Erythroblast (primary cell): ENCODE data around the gene THSD4.
A peak's percentile ranks its signal among the peaks of the same experiment; 100 is the strongest.

Experiments
- DNase-seq, 2 experiments: peaks; one replicate each; lab custom pipeline; 2025; lab: John Stamatoyannopoulos, UW
- GATA1 ChIP-seq: IDR thresholded peaks from 2 replicates; pipeline ENCODE4 v1.6.1; 2011; ENCODE audit warnings: low read depth, mild to moderate bottlenecking, control low read depth, low read length, moderate library complexity
- POLR2A ChIP-seq: IDR thresholded peaks from 2 replicates; pipeline ENCODE4 v1.6.1; 2011; ENCODE audit warnings: mild to moderate bottlenecking, low read length

THSD4 gene

DNA sequence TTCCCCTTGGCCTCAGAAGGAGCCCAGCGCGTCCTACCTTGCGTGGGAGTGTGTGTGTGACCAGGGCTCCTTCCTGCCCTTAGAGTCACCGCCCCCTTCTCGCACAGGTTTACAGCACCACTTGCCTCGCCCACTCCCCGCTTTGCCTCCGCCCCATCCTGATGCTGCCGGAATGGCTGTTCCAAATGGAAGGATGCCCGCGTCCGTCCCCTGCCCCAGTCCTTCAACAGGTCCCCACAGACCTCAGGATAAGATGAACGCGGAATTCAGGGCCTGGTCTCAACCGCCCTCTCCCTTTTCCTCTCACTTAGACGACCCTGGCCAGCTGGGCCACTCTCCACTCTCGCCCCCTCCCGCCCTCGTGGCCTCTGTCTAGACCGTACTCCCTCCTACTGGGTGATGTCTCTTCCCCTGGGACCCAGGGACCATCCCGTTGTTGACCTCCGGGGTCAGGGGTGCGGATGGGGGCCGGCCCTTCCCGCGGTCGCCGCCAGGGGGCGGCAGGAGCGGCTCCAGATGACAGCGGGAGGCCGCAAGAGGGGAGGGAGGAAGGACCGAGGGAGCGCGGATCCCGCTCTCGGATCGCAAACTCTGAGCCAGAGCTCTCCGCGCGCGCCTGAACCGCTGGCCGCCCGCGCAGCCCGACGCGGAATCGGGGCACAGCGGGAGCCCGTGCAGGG, at the start of gene THSD4:
Gene THSD4 (plus strand): TSS at position 585 of the 680 bp plus-strand sequence.
- TF ChIP-seq GATA1 (no peak), POLR2A (no peak)

DNA sequence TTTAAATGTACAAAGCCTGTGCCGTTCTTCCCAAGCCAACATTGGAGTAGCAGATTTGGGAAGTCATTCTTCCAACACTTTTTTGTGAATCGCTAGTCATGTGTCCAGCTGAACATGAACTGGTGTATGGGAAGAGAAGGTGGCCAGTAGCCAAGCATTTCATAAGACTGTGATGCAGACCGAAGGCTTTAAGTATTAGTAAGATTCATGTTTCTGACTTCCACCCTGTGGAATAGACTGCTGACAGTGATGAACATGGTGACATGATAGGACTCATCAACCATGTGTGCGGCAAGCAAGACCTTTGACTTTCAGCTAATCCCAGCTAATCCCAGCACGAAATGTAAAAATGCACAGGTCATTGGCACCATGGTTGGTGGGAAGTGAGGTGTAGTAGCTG, 48.3 kb upstream of the THSD4 start:
- no peak for TF ChIP-seq POLR2A
- no peak for DNase-seq

More for the DNA sequence above, at the start of gene THSD4:
- peak; percentile 55 to 66 for DNase-seq

DNA sequence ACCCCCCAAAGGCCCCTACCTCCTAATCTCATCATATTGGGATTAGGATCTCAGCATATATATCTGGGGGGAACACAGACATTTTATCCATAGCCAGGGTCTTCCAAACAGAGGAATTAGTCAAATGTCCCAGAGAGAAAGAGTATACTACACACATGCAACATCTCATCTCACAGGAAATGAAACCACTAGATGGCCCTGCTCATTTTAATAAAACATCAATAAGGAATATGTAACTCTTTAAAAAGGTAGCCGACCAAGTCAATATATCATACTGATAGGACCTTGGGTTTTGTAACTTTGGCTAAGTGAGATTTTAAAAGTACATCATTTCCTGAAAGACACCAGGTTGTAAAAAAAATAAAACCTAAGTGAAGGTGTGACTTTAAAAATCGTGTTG, 45.6 kb upstream of the THSD4 start:
- DNase-seq = no peak
- TF ChIP-seq POLR2A (no peak), GATA1 (no peak)

DNA sequence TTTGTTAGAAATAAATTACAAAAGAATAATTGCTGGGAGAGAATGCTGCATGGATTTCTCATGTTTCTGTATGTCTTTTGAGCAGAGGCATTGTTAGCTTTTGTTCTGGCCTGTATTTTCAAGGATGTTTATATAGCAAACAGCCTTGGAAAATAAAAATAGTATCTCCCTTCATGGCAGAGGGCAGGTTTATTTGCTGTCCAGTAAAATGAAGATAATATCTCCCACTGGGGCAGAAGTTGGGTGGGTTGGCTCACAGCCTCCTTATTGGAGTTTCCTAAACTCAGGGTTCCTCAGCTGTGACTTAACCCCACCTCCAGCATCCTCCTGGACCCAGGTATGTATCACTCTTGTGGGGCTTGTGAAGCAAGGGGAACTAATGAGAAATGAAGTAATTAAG, 43.7 kb upstream of the THSD4 start:
- TF ChIP-seq POLR2A (no peak), GATA1 (no peak)

DNA sequence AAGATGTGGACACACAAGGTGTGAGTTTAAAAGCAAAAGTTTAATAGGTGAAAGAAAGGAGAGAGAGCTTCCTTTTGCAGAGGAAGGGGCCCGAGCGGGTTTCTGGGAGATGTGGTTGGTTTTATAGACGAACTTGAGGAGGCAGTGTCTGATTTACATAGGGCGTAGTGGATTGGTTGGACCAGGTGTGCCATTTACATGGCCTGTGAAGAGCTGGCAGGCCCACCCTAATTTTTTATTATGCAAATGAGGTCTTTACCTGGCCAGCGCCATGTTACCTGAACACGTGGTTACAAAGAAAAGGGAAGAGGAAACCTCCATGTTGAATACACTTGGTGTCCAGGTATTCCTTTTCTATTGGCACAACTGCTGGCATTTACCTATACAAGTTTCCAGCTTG, 42.8 kb upstream of the THSD4 start:
- no peak for DNase-seq
- TF ChIP-seq POLR2A = no peak
- TF ChIP-seq GATA1 = no peak

More for the DNA sequence above, 43.7 kb upstream of the THSD4 start:
- DNase-seq = no peak

DNA sequence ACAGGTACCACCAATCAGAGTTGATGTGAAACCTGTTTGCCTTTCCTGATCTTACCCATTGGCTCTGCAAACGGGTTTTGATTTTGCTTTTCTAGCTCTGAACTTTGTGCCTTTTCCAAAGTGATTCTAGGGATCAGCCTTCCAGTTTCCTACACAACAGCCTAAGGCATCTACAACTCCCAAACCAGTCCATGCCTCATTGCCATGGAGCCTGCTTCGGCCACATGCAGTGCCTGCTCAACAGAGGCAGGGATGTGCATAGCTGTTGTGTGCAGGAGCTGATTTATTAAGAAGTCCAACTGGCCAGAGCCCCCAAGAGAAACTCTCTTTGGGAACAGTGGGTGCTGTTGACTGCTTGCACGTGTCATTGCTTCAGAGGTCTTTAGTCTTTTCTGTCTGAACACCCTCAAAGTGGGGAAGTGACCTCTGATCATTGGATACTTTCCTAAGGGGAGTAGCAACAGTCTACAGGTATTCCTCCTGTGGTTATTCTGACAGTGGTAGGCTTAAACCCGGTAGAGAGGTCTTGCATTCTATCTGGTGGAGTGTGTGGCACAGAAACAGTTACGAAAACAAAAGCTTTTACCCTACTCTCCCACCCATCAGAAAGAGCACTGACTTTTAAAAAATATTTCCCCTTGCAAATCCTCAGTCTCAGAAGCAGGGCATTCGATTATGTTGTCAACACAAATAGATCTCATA, 36.6 kb upstream of the THSD4 start:
- TF ChIP-seq GATA1 (no peak), POLR2A (no peak)
- no peak for DNase-seq

DNA sequence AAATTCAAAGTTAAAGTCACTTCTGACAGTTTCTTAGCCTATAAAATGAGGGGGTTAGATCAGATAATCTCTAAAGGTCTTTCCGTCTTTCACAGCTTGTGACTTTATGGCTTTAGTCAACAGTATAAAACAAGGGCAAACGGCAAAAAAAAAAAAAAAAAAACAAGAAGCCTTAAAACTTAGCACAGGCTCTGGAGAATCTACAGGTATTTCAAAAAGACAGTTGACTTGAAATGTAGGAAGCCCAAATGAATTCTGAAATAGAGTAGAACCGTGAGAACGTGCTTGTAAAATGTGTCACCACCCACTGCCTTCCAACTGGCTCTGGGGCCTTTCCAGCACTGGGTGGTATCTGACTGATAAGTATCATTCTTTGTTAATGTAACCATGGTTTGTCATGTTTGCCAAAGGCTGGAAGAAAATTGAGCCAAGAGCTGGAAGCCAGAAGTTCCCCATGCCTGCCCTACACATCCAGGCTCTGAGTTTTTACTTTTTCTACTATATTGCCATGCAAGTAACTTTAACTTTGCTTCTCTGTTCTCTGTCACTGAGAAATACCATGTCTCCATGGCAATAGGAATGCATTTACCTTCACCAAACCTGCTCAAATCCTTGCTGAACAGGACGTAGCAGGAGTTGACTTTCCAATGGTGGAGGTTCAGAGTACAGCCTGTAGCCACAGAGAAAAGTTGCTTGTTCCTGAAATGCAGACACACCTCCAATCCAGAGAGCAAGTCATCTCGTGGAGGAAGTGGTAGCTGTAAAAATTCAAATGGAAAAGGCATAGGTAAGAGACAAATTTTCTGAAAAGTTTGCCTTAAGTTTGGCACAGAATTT, 35.8 kb upstream of the THSD4 start:
- no peak for TF ChIP-seq GATA1
- no peak for TF ChIP-seq POLR2A
- no peak for DNase-seq

DNA sequence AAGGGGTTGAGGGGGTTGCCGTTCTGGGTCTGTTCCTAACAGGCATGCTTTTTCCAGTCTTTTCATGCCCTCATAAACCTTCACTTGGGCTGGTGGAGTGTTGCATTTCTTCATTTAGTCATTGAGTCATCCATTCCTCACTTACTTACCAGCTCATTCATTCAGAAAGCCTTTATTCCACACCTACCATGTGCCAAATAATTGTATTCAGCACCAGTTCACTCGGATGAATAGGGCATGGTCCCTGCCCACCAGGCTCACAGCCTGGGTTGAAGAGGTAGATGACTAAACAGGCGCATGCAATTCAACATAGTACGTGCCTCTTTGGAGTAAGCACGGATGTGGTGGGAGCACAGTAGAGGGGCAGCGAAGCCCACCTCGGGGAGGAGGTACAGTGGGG, 35.1 kb upstream of the THSD4 start:
- TF ChIP-seq GATA1 (no peak), POLR2A (no peak)
- DNase-seq = no peak

DNA sequence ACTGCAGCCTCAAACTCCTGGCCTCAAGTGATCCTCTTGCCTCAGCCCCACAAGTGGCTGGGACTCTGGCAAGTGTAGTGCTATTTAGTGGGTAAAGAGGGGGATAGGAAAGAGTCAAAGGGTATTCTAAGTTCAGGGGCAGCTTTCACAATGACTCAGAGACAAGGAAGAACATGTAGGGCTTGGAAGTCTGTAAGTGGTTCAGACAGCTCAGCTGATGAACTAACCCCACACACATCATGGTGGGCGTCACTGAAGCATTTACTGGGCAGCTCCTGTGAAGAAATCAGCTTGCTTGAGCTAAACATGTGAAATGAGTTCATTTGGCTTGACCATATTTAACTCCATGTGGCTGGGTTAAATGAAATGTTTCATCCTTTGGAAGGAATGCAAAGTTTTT, 34.6 kb upstream of the THSD4 start:
- TF ChIP-seq GATA1 (no peak), POLR2A (no peak)
- no peak for DNase-seq

DNA sequence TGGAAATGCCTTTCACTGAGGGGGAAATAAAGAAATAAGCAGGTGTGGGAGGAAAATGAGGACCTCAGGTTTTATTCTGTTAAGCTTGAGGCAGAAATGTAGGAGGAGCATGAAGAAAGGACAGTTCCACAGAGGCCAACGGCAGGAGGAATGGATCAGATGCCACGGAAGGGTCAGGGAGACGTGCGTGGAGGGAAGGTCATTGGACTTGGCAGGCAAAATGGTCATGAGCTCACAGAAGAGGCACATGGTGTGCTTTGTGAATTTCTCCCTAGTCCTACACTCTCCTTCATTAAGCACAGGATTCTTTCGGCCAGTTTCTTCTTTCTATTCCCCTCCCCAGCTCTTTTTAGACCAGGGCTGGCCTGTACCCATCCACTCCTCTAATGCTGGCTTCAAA, 32.5 kb upstream of the THSD4 start:
- TF ChIP-seq POLR2A (no peak), GATA1 (no peak)
- no peak for DNase-seq

DNA sequence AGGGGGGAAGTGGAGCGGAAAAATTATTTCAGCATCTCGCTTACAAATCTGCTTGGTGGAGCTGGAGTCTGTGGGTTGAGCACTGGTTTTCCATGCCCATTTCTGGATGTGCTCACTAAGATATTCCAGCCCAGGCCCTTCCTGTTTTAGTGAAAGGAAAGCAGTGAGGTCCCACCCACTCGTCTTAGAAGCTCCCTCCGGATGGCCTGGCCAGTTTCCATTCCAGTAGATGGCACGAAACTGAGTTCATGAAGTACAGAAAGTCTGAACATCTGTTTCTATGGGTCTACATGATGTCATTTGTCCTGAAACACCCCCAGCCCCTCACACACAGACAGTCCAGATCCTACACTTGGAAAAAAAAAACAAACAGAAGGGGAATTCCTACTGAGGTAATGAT, 31.9 kb upstream of the THSD4 start:
- DNase-seq = no peak
- TF ChIP-seq POLR2A (no peak), GATA1 (no peak)

DNA sequence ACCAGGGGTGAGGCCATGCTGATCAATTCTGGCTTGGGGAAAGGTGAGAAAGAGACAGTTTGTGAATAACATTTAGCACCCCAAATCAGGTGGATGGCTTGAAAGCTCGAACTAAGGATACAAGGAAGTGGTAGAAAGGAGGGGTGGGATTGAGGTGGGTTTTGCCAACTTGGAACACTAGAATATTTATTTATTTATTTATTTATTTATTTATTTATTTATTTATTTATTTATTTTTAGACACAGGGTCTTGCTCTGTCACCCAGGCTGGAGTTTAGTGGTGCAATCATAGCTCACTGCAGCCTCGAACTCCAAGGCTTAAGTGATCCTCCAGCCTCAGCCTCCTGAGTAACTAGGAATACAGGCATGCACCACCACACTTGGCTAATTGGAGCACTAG, 31.0 kb upstream of the THSD4 start:
- DNase-seq = no peak
- TF ChIP-seq GATA1 (no peak), POLR2A (no peak)

DNA sequence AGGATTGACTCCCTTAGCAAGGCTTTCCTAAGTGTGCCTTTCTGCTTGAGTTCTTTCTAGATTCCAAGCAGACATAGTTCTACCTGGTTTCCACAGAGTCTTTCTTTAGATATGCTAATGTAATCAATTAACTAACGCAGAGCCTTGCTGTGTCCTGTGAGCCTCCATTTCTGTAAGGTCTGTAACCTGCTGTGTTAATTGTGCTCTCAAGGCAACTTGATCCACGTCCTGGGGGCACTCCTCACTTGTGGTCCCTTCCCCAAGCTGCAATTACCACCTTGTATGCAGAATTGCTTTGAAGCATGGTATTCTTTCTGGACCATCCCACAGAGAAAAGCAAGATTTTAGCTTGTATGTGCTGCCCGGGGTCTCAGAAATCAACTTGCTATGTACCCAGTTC, 29.5 kb upstream of the THSD4 start:
- no peak for TF ChIP-seq POLR2A

DNA sequence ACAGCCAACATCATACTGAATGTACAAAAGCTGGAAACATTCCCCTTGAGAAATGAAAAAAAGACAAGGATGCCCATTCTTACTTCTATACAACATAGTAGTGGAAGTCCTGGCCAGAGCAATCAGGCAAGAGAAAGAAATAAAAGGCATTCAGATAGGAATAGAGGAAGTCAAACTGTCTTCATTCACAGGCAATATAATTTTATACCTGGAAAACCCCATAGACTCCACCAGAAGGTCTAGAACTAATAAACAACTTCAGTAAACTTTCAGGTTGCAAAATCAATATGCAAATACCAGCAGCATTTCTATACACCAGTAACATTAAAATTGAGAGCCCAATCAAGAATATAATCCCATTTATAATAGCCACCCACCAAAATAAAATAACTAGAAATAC, 27.1 kb upstream of the THSD4 start:
- TF ChIP-seq POLR2A = no peak
- TF ChIP-seq GATA1 = no peak
- DNase-seq = no peak

More for the DNA sequence above, 29.5 kb upstream of the THSD4 start:
- DNase-seq = no peak
